ENCODE results near the gene PSEN1. TPM values are rescaled to one million over a fixed set of nuclear protein-coding genes. Genes with fewer than 3 reads are reported as not detected.
"Not testable (repeated sequence)": the region's sequence is repeated elsewhere in the genome, so short reads cannot be mapped to it uniquely, and the experiment has no call there.

Gene PSEN1
- total RNA-seq, 2 donors from 2014 or later: 100 to 132 TPM

DNA sequence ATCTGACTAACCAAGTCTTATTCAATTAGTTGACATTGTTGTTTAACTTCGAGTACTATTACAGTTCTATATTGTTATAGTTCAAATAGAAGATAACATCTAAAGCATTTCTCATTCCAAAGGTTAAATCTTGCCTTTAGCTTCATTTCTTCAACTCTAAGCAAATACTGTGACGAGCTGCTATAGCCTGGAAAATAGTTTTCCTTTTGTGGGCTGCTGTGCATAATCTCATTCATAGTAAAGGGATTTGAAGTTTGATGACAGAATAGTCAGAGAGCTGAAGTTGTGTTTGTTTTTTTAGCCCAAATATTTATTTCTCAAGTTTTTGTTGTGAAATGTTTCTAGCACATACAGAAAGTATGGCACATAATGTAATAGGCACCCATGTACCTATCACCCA lies 13.4 kb downstream of the PSEN1 start:
- intact Hi-C loops (cut with DNase I, micrococcal nuclease): no loop called here
- DNase-seq: no peak

DNA sequence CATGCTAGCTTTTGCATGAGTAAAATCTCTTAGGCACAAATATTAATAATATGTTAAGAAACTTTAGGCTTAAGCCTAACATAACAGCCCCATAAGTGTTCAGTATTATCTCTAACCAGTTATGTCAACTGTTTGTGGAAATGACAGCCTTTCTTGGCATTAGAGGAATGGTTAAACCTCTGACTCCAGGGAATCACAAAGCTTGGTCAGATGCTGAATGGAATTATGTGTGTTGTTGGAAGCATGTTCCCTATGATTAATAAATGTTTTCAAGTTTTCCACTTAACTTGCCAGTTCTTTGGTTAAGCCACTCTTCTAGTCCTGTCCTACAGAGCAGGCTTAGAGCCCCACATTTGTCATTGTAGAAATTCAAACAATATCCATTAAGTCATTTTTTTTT lies 17.0 kb downstream of the PSEN1 start:
- intact Hi-C loops (cut with DNase I, micrococcal nuclease): no loop called here
- no peak for ATAC-seq
- DNase-seq: no peak

More for the DNA sequence above, 13.4 kb downstream of the PSEN1 start:
- no peak for ATAC-seq

DNA sequence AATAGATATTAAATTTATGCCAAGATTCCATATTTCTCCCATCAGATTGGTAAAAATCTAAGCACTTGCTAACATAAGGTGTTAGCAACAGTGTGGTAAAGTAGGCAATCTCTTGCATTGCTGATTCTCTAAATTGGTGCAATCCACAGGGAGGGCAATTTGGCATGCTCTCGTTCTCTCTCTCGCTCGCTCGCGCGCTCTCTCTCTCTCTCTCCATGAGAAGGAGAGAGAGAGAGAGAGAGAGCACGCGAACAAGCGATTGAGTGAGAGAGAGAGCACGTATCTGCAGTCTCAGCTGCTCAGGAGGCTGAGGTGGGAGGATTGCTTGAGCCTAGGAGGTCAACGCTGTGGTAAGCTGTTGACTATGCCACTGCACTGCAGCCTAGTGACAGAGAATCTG lies 25.9 kb downstream of the PSEN1 start:
- ATAC-seq: no peak
- intact Hi-C loops (cut with DNase I, micrococcal nuclease): no loop called here

DNA sequence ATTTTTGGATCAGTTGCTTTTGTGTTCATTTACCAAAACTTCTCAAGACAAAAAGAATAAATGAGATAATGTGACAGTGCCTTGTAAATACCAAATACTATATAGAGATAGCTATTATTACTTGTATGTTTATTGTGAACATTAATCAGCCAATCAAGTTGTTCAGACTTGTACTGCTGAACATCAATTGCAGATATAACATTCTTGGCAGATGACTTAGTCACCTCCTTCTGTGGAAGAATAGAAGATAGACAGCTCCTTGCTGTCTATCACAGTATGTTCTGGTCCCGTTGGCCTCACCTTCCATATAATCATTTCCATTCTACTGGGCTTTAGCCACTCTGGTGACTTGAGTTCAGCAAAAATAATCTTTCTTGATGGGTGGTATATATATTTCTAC lies 30.1 kb downstream of the PSEN1 start:
- no peak for DNase-seq
- intact Hi-C loops (cut with DNase I, micrococcal nuclease): no loop called here
- no peak for ATAC-seq

More for the DNA sequence above, 25.9 kb downstream of the PSEN1 start:
- no peak for DNase-seq

DNA sequence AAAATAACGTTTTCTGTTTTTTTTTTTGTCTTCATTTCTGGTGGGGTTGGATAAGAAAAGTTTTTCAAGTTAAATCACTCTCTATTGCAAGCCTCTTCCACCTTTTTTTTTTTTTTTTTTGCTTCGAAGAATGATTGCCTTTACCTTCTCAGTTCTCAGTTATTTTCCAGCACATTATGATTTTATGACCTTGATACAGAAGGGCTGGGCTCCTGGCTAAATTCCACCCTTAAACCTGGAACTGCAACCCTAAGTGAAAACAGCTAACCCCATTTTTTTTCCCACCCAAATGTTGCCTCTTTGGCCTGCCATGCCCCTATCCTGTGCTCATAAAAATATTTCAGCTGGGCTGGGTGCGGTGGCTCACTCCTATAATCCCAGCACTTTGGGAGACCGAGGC lies 31.4 kb downstream of the PSEN1 start:
- intact Hi-C loops (cut with DNase I, micrococcal nuclease): no loop called here
- ATAC-seq: peak; percentile 79
- peak; percentile 9 to 30 for DNase-seq

DNA sequence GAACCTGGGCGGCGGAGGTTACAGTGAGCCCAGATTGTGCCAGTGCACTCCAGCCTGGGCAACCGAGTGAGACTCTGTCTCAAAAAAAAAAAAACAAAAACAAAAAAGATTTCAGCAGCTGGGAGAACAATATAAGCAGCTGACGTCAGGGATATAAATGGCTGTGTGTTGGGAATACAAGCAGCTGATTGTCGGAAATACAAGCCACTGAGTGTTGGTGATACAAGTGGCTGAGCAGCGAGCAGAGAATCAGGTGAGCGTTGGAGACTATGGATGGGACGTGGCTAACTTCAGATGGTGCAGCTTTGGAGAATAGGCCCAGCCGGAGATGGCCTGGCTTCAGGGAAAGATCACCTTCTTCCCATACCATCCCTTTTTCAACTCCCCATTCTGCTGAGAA lies 32.0 kb downstream of the PSEN1 start:
- DNase-seq (no peak), ATAC-seq (peak; percentile 28)
- intact Hi-C loops (cut with DNase I, micrococcal nuclease): no loop called here

DNA sequence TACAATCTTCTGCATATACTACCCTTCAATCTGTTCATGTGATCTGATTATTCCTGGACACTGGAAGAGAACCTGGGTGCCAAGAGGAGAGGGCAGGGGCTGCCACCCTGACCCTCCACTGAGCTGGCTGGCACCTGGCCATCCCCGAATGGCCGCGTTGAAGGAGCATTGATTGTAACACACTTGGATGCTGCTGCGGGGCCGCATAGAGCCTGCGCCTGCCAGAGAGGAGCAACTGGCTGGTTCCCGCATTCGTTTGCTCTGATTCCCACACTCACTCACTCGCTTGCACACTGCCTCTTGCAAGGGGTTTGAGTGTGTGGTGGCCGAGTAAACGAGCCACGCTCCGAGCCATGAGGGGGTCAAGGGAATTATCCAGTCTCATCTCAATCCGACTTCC lies 32.4 kb downstream of the PSEN1 start:
- no peak for DNase-seq
- intact Hi-C loops (cut with DNase I, micrococcal nuclease): no loop called here
- ATAC-seq: peak; percentile 3

DNA sequence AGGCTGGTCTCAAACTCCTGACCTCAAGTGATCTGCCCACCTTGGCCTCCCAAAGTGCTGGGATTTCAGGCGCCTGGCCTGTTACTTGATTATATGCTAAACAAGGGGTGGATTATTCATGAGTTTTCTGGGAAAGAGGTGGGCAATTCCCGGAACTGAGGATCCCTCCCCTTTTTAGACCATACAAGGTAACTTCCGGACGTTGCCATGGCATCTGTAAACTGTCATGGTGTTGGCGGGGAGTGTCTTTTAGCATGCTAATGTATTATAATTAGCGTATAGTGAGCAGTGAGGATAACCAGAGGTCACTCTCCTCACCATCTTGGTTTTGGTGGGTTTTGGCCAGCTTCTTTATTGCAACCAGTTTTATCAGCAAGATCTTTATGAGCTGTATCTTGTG lies 33.5 kb downstream of the PSEN1 start:
- DNase-seq; intact Hi-C loops (cut with DNase I, micrococcal nuclease); ATAC-seq: not testable (repeated sequence)

DNA sequence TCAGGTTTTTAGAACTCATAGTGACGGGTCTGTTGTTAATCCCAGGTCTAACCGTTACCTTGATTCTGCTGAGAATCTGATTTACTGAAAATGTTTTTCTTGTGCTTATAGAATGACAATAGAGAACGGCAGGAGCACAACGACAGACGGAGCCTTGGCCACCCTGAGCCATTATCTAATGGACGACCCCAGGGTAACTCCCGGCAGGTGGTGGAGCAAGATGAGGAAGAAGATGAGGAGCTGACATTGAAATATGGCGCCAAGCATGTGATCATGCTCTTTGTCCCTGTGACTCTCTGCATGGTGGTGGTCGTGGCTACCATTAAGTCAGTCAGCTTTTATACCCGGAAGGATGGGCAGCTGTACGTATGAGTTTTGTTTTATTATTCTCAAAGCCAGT lies 34.4 kb downstream of the PSEN1 start:
- DNase-seq (no peak), ATAC-seq (no peak)
- intact Hi-C loops (cut with DNase I, micrococcal nuclease): no loop called here

DNA sequence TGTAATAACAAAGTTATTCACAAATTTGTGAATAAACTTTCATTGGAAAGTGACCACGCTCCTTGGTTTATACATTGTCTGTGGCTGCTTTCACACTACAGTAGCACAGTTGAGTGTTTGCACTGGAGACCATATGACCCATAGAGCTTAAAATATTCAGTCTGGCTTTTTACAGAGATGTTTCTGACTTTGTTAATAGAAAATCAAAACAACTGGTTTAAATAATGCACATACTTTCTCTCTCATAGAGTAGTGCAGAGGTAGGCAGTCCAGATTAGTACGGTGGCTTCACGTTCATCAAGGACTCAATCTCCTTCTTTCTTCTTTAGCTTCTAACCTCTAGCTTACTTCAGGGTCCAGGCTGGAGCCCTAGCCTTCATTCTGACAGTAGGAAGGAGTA lies 36.2 kb downstream of the PSEN1 start:
- no peak for ATAC-seq
- intact Hi-C loops (cut with DNase I, micrococcal nuclease): no loop called here
- DNase-seq: no peak

DNA sequence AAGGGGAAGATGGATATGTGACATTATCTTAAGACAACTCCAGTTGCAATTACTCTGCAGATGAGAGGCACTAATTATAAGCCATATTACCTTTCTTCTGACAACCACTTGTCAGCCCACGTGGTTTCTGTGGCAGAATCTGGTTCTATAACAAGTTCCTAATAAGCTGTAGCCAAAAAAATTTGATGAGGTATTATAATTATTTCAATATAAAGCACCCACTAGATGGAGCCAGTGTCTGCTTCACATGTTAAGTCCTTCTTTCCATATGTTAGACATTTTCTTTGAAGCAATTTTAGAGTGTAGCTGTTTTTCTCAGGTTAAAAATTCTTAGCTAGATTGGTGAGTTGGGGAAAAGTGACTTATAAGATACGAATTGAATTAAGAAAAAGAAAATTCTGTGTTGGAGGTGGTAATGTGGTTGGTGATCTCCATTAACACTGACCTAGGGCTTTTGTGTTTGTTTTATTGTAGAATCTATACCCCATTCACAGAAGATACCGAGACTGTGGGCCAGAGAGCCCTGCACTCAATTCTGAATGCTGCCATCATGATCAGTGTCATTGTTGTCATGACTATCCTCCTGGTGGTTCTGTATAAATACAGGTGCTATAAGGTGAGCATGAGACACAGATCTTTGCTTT lies 36.9 kb downstream of the PSEN1 start:
- ATAC-seq (peak; percentile 19), DNase-seq (no peak)
- intact Hi-C loops (cut with DNase I, micrococcal nuclease): no loop called here

DNA sequence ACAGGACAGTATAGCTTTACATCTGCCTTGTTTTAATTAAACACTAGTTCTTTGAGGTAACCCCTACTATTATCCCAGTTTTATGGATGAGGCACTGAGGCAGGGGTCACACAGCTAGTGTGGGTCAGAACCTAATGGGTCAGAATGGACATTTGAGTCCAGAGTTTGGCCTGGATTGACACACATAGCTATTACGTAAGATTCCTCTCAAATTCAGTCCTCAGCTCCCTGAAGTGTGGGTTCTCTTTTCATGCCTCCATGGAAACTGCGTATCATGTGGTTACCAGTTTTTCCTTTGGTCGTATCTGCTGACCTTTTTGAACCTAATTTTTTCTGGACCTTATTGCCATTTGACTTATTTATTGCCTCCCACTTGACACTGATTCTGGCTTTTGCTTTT lies 40.4 kb downstream of the PSEN1 start:
- DNase-seq: no peak
- ATAC-seq: no peak
- intact Hi-C loops (cut with DNase I, micrococcal nuclease): no loop called here

DNA sequence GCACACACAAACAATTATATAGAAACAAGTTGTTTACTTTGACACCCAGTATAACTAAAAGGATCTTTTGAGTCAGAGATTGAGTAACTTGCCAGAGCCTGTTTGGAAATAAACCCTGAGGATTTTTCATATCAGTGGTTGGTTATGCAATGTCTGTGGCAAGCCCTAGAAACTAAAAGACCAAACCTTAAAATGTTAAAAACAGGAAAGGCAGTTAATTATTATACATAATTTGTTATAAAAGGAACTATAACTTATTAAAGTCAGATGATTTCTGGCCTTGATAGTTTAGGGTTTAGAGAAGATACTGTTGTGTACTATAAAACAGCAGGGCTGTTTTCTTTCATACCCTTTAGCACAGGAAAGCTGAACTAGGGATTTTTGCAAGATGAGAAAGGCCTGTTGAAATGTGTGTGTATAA lies 44.1 kb downstream of the PSEN1 start:
- intact Hi-C loops (cut with DNase I, micrococcal nuclease): no loop called here
- ATAC-seq: no peak
- no peak for DNase-seq

DNA sequence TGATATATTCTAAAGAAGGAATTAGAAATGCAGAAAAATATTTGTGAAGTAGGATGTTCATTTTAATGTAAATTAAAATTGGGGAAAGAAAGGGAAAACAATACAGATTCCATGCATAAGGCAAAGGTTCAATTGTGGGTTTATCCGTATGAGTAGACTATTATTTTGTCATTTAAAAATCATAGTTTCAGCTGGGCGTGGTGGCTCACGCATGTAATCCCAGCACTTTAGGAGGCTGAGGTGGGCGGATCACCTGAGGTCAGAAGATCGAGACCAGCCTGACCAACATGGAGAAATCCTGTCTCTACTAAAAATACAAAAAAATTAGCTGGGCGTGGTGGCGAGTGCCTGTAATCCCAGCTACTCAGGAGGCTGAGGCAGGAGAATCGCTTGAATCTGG lies 44.7 kb downstream of the PSEN1 start:
- DNase-seq; intact Hi-C loops (cut with DNase I, micrococcal nuclease); ATAC-seq: not testable (repeated sequence)

DNA sequence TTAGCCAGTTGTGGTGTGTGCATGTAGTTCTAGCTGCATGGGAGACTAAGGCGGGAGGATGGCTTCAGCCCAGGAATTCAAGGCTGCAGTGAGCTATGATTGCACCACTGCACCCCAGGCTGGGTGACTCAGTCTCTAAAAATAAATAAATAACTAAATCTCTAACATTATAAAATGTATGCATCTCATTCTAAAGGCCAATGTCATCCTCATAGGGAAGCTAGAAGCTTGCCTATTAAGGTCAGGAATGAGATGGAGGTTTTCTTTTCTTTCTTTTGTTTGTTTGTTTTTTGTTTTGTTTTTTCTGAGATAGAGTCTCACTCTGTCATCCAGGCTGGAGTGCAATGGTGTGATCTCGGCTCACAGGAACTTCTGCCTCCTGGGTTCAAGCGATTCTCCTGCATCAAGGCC lies 52.2 kb downstream of the PSEN1 start:
- ATAC-seq (no peak), DNase-seq (no peak)
- intact Hi-C loops (cut with DNase I, micrococcal nuclease): no loop called here

DNA sequence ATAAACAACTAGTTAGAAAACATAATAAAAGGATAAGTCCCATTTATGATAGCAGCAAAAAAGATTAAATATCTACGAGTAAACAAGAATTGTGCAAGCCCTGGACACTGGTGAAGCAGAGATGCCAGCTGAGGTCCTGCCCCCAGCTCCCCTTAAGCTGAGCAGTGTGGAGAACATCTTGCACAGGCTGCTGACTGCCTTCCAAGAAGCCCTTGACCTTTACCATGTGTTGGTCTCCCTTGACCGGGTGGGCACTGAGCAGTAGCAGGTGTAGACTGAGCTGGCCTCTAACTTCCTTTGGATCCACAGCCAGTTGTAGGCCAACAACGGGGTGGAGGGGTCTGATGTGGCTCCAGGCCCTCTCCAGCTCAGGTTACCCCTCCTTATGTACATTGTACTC lies 53.3 kb downstream of the PSEN1 start:
- peak; percentile 17 for ATAC-seq
- intact Hi-C loops (cut with DNase I, micrococcal nuclease): no loop called here
- no peak for DNase-seq

DNA sequence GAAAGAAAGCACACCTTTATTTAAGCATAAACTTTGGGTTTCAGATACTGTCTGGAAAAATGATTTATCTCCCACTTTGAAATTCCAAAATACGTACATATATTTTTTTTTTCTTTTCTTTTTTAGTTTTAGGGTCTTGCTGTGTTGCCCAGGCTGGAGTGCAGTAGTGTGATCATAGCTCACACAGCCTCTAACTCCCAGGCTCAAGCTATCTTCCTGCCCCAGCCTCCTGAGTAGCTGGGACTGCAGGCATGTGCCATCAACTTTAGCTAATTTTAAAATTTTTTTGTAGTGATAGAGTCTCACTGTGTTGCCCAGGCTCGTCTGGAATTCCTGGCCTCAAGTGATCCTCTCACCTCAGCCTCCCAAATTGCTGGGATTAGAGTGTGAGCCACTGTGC lies 55.1 kb downstream of the PSEN1 start:
- intact Hi-C loops (cut with DNase I, micrococcal nuclease): no loop called here
- no peak for DNase-seq
- ATAC-seq: no peak

DNA sequence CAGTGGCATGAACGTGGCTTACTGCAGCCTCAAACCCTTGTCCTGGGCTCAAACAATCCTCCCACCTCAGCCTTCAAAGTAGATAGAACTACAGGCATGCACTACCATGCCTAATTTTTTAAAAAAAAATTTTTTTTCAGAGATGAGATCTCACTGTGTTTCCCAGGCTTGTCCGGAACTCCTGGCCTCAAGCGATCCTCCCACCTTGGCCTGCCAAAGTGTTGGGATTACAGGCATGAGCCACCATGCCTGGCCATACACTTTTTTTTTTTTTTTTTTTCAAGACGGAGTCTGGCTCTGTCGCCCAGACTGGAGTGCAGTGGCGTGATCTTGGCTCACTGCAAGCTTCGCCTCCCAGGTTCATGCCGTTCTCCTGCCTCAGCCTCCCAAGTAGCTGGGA lies 58.0 kb downstream of the PSEN1 start:
- DNase-seq; ATAC-seq; intact Hi-C loops (cut with DNase I, micrococcal nuclease): not testable (repeated sequence)

DNA sequence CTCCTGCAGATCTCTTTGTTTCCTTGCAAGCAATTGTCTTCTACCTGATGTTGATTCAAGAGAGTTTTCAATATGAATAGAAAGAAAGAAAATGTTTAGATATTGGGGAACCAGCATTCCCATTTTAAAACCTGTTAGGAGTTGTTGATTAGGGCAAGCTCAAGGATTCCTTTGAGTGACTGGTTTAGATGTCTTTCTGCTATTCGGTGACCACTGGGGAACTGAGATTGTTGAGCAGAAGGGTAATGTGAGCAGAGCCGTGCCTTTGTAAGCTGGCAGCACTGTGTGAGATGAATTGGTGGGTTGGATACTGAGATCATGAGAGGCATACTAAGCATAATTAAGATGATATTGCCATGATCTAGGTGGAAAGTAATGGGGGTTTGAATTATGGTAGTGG lies 61.9 kb downstream of the PSEN1 start:
- DNase-seq (no peak), ATAC-seq (no peak)
- intact Hi-C loops (cut with DNase I, micrococcal nuclease): no loop called here

DNA sequence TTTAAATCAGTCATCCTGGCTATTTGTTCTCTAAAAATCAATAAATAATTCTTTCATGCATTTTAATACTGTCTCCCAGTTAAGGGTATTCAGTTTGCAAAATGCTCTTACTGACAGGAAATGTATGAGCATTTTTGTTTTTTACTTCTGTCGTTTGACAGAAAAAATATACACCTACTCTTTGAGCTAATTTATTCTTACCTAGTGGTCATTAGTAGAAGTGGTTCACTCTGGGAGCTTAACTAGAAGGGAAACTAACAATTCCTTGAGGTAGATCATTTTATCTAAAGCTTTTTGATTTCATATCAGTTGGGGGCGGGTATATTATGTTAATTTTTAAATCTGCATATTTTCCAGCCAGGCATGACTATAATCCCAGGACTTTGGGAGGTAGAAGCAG lies 67.2 kb downstream of the PSEN1 start:
- ATAC-seq (no peak), DNase-seq (no peak)
- intact Hi-C loops (cut with DNase I, micrococcal nuclease): no loop called here

DNA sequence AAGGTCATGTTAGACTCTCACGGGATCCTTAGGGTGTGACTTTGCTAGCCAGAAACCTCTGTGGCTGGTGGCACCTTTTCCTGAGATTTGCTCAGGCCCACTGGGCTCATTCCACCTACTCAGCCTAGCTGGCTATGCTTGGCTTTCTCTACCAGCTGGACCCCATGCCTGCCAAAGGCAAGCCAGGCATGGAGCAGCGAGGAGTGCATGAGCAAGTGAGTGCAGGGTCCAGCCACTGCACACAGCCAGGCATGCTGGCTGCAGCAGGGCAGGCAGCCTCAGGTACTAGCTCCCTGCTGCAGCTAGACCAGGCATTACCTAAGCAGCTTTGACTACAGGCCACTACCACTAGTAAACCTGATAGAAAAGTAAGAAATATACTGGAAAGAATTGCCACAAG lies 71.3 kb downstream of the PSEN1 start:
- intact Hi-C loops (cut with DNase I, micrococcal nuclease): no loop called here
- DNase-seq (no peak), ATAC-seq (no peak)
